ENCODE results near the gene POFUT2.

DNA sequence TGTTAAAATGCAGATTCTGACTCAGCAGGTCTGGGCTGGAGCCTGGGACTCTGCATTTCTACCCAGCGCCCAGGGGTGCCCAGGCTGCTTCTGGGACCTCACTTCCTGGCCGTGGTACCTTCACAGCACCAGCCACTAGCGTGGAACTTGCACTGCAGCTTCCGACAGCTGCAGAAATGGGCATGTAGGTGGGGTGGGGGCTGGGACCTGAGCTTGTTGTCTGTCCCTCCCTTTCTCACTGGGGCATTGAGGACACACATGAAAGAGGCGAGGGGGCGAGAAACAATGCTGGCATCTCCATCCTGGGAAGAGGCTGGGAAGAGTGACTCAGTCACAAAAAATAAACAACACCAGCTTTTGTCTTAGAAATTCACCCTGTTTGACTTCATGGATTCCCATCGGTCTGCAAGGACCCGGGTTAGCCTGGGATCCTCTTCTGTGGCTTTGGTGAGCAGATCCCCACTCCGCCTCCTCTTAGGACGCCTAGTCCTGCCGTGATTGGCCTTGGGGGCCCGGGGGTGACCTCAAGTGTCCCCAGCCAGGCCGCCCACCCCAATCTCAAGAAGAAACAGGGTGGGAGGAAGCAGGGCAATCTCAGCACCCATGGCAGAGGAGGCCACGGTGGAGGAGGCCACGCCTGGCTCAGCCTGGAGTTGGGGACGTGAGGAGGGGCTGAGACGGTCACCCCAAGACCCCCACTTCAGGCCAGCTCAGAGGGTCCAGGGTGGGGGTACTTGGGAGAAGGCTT lies 29.9 kb upstream of the POFUT2 start:
- TF ChIP-seq, protein P1, sequence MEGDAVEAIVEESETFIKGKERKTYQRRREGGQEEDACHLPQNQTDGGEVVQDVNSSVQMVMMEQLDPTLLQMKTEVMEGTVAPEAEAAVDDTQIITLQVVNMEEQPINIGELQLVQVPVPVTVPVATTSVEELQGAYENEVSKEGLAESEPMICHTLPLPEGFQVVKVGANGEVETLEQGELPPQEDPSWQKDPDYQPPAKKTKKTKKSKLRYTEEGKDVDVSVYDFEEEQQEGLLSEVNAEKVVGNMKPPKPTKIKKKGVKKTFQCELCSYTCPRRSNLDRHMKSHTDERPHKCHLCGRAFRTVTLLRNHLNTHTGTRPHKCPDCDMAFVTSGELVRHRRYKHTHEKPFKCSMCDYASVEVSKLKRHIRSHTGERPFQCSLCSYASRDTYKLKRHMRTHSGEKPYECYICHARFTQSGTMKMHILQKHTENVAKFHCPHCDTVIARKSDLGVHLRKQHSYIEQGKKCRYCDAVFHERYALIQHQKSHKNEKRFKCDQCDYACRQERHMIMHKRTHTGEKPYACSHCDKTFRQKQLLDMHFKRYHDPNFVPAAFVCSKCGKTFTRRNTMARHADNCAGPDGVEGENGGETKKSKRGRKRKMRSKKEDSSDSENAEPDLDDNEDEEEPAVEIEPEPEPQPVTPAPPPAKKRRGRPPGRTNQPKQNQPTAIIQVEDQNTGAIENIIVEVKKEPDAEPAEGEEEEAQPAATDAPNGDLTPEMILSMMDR (IDR thresholded peaks at IDR 0.05), result no peak
- TF ChIP-seq POLR2A (IDR thresholded peaks at IDR 0.05) (no peak), EP300 (IDR thresholded peaks at IDR 0.05) (peak in 1 of 2 donors; percentile 72)
